Fibroblast of villous mesenchyme (primary cell): ENCODE measurements around the gene MRPS15. TPM values are rescaled to one million over a fixed set of nuclear protein-coding genes. Genes with fewer than 3 reads are reported as not detected.
A peak's percentile ranks its signal among the peaks of the same experiment; 100 is the strongest.
"Not testable (repeated sequence)": the region's sequence is repeated elsewhere in the genome, so short reads cannot be mapped to it uniquely, and the experiment has no call there.

Experiments
- DNase-seq: peaks from one replicate; pipeline ENCODE4 v3.0.0-alpha.2; 2010; ENCODE audit warnings: low read depth
- H3K4me3 ChIP-seq: 2 replicates; pipeline ENCODE4 v1.5.1; 2011; ENCODE audit warnings: low read depth, mild to moderate bottlenecking, low read length
- total RNA-seq: library from RNA; depleted of rRNA; stranded (reverse); fragments of >200 nt; gene quantifications from 2 replicates; pipeline ENCODE4 v1.2.3, GENCODE V29; 2012
- TF ChIP-seq, protein P1 (sequence below): IDR thresholded peaks from 2 replicates; pipeline ENCODE4 v1.5.1; 2012; ENCODE audit warnings: low read depth, mild to moderate bottlenecking, low read length; ENCODE audit not compliant: insufficient read depth

Gene MRPS15
- total RNA-seq, 1 donor = 83.8 TPM

DNA sequence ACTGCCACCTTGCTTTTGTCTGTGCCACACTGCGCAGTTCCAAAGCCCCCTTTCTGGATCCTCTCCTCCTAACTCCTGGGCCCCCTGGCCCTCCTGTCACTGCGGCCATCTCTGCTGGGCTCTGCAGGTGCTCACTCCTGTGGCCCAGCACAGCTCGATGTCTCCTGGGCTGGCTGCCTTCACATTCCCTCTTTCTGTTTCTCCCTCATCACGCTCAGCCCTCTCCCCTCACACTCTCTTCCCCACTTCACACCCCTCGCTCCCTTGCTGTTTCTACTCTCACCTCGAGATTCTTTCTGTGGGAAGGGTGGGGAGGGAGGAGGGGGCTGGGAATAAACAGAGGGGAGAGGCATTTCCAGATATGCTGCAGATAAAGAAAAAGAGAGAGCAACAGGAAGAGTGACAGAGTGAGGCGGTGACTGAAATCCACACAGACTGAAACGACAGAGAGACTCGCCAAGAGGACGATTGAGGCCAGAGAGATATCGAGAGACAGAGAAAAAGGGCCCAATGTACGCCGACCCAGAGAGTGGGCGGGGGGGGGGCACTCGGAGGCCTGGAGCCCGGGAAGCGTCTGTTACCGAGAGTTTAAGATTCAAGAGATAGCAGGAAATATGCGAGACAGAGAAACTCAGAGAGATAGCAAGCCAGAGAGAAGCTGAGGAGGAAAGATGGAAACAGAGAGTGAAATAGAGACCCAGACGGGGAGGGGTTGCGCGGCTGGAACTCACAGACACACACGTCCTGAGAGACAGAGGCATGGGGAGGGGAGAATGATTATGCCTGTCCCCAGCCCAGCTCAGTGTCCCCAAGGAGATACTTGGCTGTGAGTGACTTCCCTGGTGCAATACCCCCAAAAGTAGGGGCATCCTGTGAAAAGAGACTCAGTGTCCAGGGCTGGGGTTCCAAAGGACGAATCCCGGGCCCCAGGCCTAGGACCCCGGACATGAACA, 17.9 kb upstream of the MRPS15 start:
- TF ChIP-seq, protein P1, sequence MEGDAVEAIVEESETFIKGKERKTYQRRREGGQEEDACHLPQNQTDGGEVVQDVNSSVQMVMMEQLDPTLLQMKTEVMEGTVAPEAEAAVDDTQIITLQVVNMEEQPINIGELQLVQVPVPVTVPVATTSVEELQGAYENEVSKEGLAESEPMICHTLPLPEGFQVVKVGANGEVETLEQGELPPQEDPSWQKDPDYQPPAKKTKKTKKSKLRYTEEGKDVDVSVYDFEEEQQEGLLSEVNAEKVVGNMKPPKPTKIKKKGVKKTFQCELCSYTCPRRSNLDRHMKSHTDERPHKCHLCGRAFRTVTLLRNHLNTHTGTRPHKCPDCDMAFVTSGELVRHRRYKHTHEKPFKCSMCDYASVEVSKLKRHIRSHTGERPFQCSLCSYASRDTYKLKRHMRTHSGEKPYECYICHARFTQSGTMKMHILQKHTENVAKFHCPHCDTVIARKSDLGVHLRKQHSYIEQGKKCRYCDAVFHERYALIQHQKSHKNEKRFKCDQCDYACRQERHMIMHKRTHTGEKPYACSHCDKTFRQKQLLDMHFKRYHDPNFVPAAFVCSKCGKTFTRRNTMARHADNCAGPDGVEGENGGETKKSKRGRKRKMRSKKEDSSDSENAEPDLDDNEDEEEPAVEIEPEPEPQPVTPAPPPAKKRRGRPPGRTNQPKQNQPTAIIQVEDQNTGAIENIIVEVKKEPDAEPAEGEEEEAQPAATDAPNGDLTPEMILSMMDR = no peak
- H3K4me3 ChIP-seq = peak overlapping the region; percentile 36
- DNase-seq = no peak

DNA sequence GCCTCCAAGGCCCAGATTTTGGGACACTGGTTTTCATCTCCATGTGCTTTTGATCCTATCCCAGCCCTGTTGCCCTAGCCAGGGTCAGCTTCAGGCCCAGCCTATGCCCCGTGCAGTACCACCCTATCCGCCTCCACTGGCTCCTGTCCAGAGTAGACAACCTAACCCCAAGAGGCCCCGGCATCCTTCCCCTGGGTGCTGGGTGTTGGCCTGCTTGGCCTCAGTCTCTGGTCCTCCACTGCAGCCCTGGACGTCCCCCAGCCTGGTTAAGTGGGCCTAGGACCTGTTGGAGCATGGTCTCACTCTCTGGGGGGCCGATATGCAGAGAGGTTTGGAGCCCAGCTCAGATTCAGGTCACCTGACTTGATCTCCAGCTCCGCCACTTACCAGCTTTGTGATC, 16.9 kb upstream of the MRPS15 start:
- no peak for DNase-seq
- TF ChIP-seq, protein P1 = no peak
- H3K4me3 ChIP-seq = no peak overlapping the region

DNA sequence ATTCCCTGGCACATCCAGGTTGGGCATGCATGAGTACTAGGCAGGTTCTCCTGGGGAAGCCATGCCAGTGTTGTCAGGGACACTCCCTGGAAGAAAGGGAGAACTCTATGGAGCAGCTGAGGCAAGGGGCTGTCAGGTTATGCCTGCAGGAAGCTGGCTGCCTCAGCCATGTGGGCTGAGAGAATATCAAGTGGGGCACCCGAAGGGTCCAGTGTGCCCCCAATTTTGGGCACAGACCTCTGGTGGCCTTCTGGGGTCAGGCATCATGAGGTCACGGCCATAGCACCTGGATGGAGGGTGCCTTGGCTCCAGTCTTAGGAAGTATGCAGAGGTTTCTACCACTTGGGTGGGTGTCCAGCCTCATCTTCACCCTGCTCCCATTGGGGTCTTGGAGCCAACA, 16.0 kb upstream of the MRPS15 start:
- DNase-seq = no peak
- TF ChIP-seq, protein P1 = no peak
- no peak overlapping the region for H3K4me3 ChIP-seq

DNA sequence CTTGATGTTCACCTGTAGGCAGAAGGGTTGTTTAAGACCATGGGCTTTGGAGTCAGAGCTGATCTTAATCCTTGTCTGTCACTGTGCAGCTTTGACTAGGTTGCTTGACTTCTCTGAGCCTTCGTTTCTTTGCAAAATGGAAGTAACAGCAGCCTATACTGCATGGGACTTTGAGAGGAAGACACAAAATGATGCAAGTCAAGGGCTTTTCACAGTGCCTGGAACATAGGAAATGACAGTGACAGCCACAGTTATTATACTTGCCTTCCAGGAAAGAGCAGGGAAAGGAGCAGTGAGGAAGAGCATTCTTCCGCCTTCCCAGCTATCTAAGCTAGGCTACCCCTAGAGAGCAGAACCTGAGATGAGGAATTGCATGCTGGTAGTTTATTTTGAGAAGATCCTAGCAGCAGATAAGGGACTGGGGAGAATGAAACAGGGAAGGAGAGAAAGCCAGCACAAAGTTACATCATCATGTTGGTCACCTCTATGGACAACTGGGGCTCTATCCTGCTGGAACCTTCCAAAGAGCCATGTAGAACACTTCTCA, 15.4 kb upstream of the MRPS15 start:
- peak; percentile 28 for DNase-seq
- no peak overlapping the region for H3K4me3 ChIP-seq
- TF ChIP-seq, protein P1 = no peak

DNA sequence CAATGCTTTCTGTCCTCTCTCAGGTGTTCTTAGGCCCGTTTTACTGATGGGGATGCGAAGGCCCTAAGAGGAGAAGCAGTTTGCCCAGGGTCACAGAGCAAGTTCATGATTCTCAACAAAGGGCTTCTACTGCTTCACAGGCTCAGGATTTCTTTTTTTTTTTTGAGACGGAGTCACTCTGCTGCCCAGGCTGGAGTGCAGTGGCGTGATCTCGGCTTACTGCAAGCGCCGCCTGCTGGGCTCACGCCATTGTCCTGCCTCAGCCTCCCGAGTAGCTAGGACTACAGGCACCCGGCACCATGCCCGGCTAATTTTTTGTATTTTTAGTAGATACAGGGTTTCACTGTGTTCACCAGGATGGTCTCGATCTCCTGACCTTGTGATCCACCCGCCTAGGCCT, 13.4 kb upstream of the MRPS15 start:
- not testable (repeated sequence) for H3K4me3 ChIP-seq, DNase-seq

DNA sequence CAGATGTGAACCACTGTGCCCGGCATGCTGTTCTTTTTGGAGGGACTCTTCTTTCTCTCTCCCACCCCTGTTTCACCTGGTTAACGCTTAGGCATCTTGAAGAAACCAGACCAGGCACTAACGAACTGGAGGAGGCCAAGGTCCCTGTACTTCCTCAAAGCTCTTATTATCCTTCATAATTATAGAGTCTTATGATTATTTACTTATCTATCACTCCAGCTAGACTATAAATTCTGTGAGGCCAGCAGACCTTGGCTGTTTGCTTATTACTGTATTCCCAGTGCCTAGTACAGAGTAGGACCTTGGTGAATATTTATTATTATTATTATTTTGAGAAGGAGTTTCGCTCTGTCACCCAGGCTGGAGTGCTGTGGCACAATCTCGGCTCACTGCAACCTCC, 12.8 kb upstream of the MRPS15 start:
- DNase-seq = no peak
- no peak overlapping the region for H3K4me3 ChIP-seq
- TF ChIP-seq, protein P1 = no peak

DNA sequence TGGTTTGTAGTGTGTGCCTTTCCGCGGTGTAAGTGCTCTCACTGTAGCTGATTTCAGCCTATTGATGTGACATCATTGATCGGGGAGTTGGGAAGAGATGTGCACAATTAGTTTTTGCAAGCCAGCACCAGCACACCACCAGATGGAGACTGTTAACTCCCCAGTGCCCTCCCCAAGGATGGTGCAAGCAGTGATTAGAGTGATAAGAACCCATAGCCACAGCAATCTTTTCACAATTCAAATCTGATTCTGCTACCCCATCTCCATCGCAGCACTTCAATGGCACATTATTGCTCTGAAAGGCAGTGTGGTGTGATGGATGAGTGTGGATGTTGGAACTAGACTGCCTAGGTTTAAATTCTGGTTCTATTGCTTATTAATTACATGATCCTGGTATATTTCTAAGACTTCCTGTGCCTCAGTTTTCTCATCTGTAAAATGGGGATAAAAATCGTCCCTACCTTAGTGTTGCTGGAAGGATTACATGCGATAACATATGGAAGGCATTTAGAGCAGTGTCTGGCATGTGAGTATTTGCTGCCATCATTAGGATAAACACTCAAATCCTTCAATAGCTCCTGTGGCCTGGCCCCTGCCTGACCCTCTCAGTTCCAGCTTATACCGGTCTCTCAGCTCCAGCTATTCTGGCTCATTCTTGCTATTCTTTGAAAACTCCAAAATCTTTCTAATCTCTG, 11.9 kb upstream of the MRPS15 start:
- H3K4me3 ChIP-seq = no peak overlapping the region
- no peak for DNase-seq
- TF ChIP-seq, protein P1 = no peak
